ENCODE data around the gene HELT.
"Not testable (repeated sequence)": the region's sequence is repeated elsewhere in the genome, so short reads cannot be mapped to it uniquely, and the experiment has no call there.

HELT gene

GRCh38 chr4:184983672-184984356, 34.5 kb upstream of the HELT start:
- Histone ChIP-seq H3K9ac (peak overlapping the region; percentile 37 to 67 (median 59); a peak in 21 of 22 replicates), H3K9me3 (replicated peaks in 1 of 11) (no peaks in the 10 kb centered on the region), H3K4me2 (peak overlapping the region; percentile 71 to 97 (median 91)), H3K4me1 (peaks cover 32 to 51% (median 44%) of the 10 kb centered on the region in 10 experiments), H4K20me1 (no peaks in the 10 kb centered on the region), H3K4me3 (peak overlapping the region; percentile 32 to 63 (median 50); a peak in 19 of 20 replicates), H3K27ac (peak overlapping the region in 10 of 11 experiments; percentile 34 to 76 (median 66); a peak in 19 of 22 replicates), H3K36me3 (no peaks in the 10 kb centered on the region), H3K27me3 (no peaks in the 10 kb centered on the region)
- no peak for TF ChIP-seq Cebpa-rat (IDR thresholded peaks at IDR 0.05)

GRCh38 chr4:184987493-184988031, 30.7 kb upstream of the HELT start:
- Histone ChIP-seq H3K36me3 (no peaks in the 10 kb centered on the region), H3K4me2 (no peak overlapping the region), H4K20me1 (no peaks in the 10 kb centered on the region), H3K9me3 (replicated peaks in 1 of 11) (no peaks in the 10 kb centered on the region), H3K27ac (no peak overlapping the region), H3K27me3 (no peaks in the 10 kb centered on the region), H3K9ac (no peak overlapping the region), H3K4me1 (peaks cover 13 to 25% (median 21%) of the 10 kb centered on the region in 10 experiments), H3K4me3 (no peak overlapping the region)
- no peak for TF ChIP-seq Cebpa-rat (IDR thresholded peaks at IDR 0.05)

GRCh38 chr4:184988611-184989010, 29.7 kb upstream of the HELT start:
- Histone ChIP-seq H3K9me3 (replicated peaks in 1 of 11) (no peaks in the 10 kb centered on the region), H4K20me1 (no peaks in the 10 kb centered on the region), H3K4me3 (no peak overlapping the region), H3K36me3 (no peaks in the 10 kb centered on the region), H3K9ac (no peak overlapping the region), H3K27ac (no peak overlapping the region), H3K27me3 (no peaks in the 10 kb centered on the region), H3K4me1 (peaks cover 2 to 15% (median 10%) of the 10 kb centered on the region in 10 experiments), H3K4me2 (no peak overlapping the region)
- no peak for TF ChIP-seq Cebpa-rat (IDR thresholded peaks at IDR 0.05)

- not testable (repeated sequence) for H4K20me1 ChIP-seq; H3K9ac ChIP-seq; H3K9me3 ChIP-seq (replicated peaks in 1 of 11); H3K4me2 ChIP-seq; H3K27ac ChIP-seq; H3K36me3 ChIP-seq; H3K27me3 ChIP-seq; H3K4me1 ChIP-seq; H3K4me3 ChIP-seq
Observed at GRCh38 chr4:184989283-184989682, 29.0 kb upstream of the HELT start.

GRCh38 chr4:184990131-184990530, 28.2 kb upstream of the HELT start:
- H3K9ac ChIP-seq; H3K4me1 ChIP-seq; H3K9me3 ChIP-seq (replicated peaks in 1 of 11); H3K36me3 ChIP-seq; H3K4me2 ChIP-seq; H4K20me1 ChIP-seq; H3K27me3 ChIP-seq; H3K27ac ChIP-seq; H3K4me3 ChIP-seq: not testable (repeated sequence)

GRCh38 chr4:184991860-184992259, 26.4 kb upstream of the HELT start:
- no peak for TF ChIP-seq Cebpa-rat (IDR thresholded peaks at IDR 0.05)
- no peaks in the 10 kb centered on the region for H4K20me1 ChIP-seq

GRCh38 chr4:184992422-184992821, 25.9 kb upstream of the HELT start:
- Histone ChIP-seq H3K36me3 (no peaks in the 10 kb centered on the region), H3K4me3 (no peak overlapping the region), H4K20me1 (no peaks in the 10 kb centered on the region), H3K9ac (no peak overlapping the region), H3K27me3 (no peaks in the 10 kb centered on the region), H3K9me3 (replicated peaks in 1 of 11) (no peaks in the 10 kb centered on the region), H3K4me2 (no peak overlapping the region), H3K27ac (no peak overlapping the region), H3K4me1 (peaks cover 0 to 7% (median 0%) of the 10 kb centered on the region in 10 experiments; a peak in 1 of 20 replicates)
- TF ChIP-seq Cebpa-rat (IDR thresholded peaks at IDR 0.05) = no peak

More at GRCh38 chr4:184991860-184992259, 26.4 kb upstream of the HELT start:
- Histone ChIP-seq H3K4me3 (no peak overlapping the region), H3K27me3 (no peaks in the 10 kb centered on the region), H3K4me2 (no peak overlapping the region), H3K9me3 (replicated peaks in 1 of 11) (no peaks in the 10 kb centered on the region), H3K36me3 (no peaks in the 10 kb centered on the region), H3K27ac (no peak overlapping the region), H3K9ac (no peak overlapping the region), H3K4me1 (peaks cover 0 to 7% (median 0%) of the 10 kb centered on the region in 10 experiments; a peak in 1 of 20 replicates)

GRCh38 chr4:184993247-184993646, 25.0 kb upstream of the HELT start:
- H3K9me3 ChIP-seq (replicated peaks in 1 of 11) = no peaks in the 10 kb centered on the region
- TF ChIP-seq Cebpa-rat (IDR thresholded peaks at IDR 0.05) = no peak
- H3K9ac ChIP-seq = no peak overlapping the region
- peaks cover 0 to 7% (median 0%) of the 10 kb centered on the region in 10 experiments; a peak in 1 of 20 replicates for H3K4me1 ChIP-seq
- no peaks in the 10 kb centered on the region for H3K27me3 ChIP-seq
- peak overlapping the region in 1 of 11 experiments; percentile 22; a peak in 1 of 22 replicates for H3K4me2 ChIP-seq
- H3K36me3 ChIP-seq = no peaks in the 10 kb centered on the region
- H3K27ac ChIP-seq = no peak overlapping the region
- no peak overlapping the region for H3K4me3 ChIP-seq
- H4K20me1 ChIP-seq = no peaks in the 10 kb centered on the region

GRCh38 chr4:184994010-184994622, 24.2 kb upstream of the HELT start:
- Histone ChIP-seq H3K4me3 (no peak overlapping the region), H3K9ac (no peak overlapping the region), H3K9me3 (replicated peaks in 1 of 11) (no peaks in the 10 kb centered on the region), H3K27me3 (no peaks in the 10 kb centered on the region), H3K4me1 (peaks cover 0 to 7% (median 0%) of the 10 kb centered on the region in 10 experiments; a peak in 1 of 20 replicates), H4K20me1 (no peaks in the 10 kb centered on the region), H3K27ac (no peak overlapping the region), H3K36me3 (no peaks in the 10 kb centered on the region), H3K4me2 (0 out of 22 replicates have a peak overlapping the region, but pooled peaks of 1 of the 11 experiments have one; percentile 2)
- no peak for TF ChIP-seq Cebpa-rat (IDR thresholded peaks at IDR 0.05)

Measured in BLaER1 treated with 17β-estradiol and CSF1 and Interleukin-3, amounts not matched to agents 10 nM and 100 nM (cell line).